ENCODE measurements around the gene RNU7-1. TPM values are rescaled to one million over a fixed set of nuclear protein-coding genes. Genes with fewer than 3 reads are reported as not detected.
A peak's percentile ranks its signal among the peaks of the same experiment; 100 is the strongest.

RNU7-1 gene
- total RNA-seq, 1 experiment from 2014 or later = not detected

DNA sequence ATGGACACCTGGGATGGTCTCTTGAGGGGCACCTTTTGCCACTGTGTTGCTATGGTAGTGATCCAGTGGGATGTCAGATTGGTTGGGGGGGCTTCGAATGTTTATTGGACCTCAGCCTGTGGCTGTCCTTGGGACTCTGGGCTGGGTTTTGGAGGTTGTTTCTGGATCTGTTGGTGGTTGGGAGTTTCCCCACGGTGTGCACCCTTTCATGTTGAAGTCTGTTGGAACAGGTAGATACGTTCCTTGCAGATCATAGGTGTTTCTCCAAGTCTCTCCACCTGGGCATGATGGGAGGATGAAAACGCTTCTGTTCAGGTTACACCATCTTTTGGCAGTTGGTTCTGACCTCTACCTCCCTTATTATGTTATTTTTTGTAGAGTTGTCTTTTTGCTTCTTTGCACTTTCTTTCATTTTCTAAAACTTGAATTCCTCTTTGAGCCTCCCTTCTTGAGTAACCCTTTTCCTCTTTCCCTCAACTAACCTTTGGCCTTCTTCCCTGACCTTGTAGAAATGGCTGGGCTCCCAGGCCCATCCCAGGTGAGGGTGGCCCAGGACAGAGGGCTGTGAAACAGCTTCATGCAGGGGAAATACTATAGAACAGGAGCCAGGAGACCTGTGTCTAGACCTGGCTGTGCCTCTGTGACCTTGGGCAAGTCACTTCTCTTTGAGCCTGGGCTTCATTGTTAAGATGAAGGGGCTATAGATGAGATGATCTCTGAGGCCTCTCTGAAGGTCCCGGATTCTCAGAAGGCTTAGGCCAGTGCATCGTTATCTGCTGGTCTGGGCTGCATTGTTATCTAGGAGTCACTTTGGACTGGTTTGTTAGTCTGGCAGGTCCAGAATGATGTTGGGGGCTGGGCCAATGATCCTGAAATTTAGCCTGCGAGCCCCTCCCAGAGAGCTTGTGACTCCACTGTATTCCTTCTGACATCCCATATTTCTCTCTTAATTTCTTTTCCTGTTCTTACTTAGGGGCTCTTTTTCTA lies 13.9 kb upstream of the RNU7-1 start:
- peaks cover 60% of the 10 kb centered on the region for H3K36me3 Mint-ChIP-seq (ENCODE audit: insufficient read depth, unreplicated experiment)
- peaks cover 77% of the 10 kb centered on the region for H3K4me1 Mint-ChIP-seq (ENCODE audit: low read depth, unreplicated experiment)
- H3K9me3 Mint-ChIP-seq (ENCODE audit: low read depth, unreplicated experiment) = no peaks in the 10 kb centered on the region
- CTCF ChIA-PET = interaction anchor here (0.7 to 1.5 kb wide), 2 partner anchors 8 to 71 kb away, joined by 3 to 7 read pairs; no protein-coding TSS in a partner anchor
- intact Hi-C loops (cut with micrococcal nuclease; ENCODE audit: unreplicated experiment) = loop anchor here (5.0 kb wide), 1 partner anchor 62 kb away; the partner anchor contains the start of gene TPI1
- TSS peak; percentile 13 for BruUV-seq (replicated peaks)
- TF ChIP-seq, protein P1, sequence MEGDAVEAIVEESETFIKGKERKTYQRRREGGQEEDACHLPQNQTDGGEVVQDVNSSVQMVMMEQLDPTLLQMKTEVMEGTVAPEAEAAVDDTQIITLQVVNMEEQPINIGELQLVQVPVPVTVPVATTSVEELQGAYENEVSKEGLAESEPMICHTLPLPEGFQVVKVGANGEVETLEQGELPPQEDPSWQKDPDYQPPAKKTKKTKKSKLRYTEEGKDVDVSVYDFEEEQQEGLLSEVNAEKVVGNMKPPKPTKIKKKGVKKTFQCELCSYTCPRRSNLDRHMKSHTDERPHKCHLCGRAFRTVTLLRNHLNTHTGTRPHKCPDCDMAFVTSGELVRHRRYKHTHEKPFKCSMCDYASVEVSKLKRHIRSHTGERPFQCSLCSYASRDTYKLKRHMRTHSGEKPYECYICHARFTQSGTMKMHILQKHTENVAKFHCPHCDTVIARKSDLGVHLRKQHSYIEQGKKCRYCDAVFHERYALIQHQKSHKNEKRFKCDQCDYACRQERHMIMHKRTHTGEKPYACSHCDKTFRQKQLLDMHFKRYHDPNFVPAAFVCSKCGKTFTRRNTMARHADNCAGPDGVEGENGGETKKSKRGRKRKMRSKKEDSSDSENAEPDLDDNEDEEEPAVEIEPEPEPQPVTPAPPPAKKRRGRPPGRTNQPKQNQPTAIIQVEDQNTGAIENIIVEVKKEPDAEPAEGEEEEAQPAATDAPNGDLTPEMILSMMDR (IDR thresholded peaks at IDR 0.05; ENCODE audit: unreplicated experiment) = no peak
- no peak for DNase-seq
- no peaks in the 10 kb centered on the region for H3K27me3 Mint-ChIP-seq (ENCODE audit: unreplicated experiment)
- H3K4me3 Mint-ChIP-seq (ENCODE audit: low read depth, unreplicated experiment) = peak overlapping the region; percentile 83
- peak overlapping the region; percentile 68 for H3K27ac Mint-ChIP-seq (ENCODE audit: unreplicated experiment)

DNA sequence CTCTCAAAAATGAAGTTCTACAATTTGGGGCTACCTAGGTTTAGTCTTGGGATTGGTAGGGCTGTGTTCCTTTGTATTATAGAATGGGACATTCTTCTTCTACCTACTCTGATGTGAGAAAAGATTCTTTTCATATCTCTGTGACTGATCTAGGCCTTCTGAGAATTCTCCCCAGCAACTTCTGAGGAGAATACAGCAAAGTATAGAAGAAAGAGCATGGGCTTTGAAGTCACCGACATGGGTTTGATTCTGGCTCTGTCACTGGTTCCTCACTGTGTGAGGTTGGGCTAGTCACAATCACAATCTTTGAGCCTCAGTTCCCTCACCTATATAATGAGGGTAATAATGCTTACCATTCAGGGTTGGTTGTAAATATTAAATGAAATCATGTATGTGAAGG lies 10.8 kb upstream of the RNU7-1 start:
- Mint-ChIP-seq H3K9me3 (ENCODE audit: low read depth, unreplicated experiment) (no peaks in the 10 kb centered on the region), H3K4me1 (ENCODE audit: low read depth, unreplicated experiment) (peaks cover 53% of the 10 kb centered on the region), H3K36me3 (ENCODE audit: insufficient read depth, unreplicated experiment) (peaks cover 65% of the 10 kb centered on the region), H3K27me3 (ENCODE audit: unreplicated experiment) (no peaks in the 10 kb centered on the region), H3K27ac (ENCODE audit: unreplicated experiment) (no peak overlapping the region), H3K4me3 (ENCODE audit: low read depth, unreplicated experiment) (no peak overlapping the region)
- TF ChIP-seq, protein P1 (IDR thresholded peaks at IDR 0.05; ENCODE audit: unreplicated experiment) = no peak
- CTCF ChIA-PET = no interaction called here
- DNase-seq = no peak
- no TSS peak for BruUV-seq (replicated peaks)
- intact Hi-C loops (cut with micrococcal nuclease; ENCODE audit: unreplicated experiment) = no loop called here

DNA sequence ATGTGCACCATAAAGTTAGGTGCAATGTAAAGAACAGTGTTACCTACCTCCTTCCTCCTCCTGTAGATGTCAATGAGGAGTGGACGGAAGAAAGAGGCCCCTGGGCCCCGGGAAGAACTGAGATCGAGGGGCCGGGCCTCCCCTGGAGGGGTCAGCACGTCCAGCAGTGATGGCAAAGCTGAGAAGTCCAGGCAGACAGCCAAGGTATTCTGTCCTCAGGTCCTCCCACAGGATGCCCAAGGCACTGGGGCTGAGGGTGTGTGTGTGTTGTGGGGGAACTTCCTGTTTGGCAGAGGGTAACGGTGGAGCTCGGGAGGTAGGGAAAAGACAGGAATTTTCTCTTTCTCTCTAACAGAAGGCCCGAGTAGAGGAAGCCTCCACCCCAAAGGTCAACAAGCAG lies 9.5 kb upstream of the RNU7-1 start:
- H3K36me3 Mint-ChIP-seq (ENCODE audit: insufficient read depth, unreplicated experiment) = peaks cover 69% of the 10 kb centered on the region
- no peak for DNase-seq
- H3K9me3 Mint-ChIP-seq (ENCODE audit: low read depth, unreplicated experiment) = no peaks in the 10 kb centered on the region
- BruUV-seq (replicated peaks) = no TSS peak
- CTCF ChIA-PET = no interaction called here
- intact Hi-C loops (cut with micrococcal nuclease; ENCODE audit: unreplicated experiment) = no loop called here
- H3K27ac Mint-ChIP-seq (ENCODE audit: unreplicated experiment) = peak overlapping the region; percentile 18
- H3K27me3 Mint-ChIP-seq (ENCODE audit: unreplicated experiment) = no peaks in the 10 kb centered on the region
- H3K4me1 Mint-ChIP-seq (ENCODE audit: low read depth, unreplicated experiment) = peaks cover 58% of the 10 kb centered on the region
- H3K4me3 Mint-ChIP-seq (ENCODE audit: low read depth, unreplicated experiment) = no peak overlapping the region
- TF ChIP-seq, protein P1 (IDR thresholded peaks at IDR 0.05; ENCODE audit: unreplicated experiment) = no peak

DNA sequence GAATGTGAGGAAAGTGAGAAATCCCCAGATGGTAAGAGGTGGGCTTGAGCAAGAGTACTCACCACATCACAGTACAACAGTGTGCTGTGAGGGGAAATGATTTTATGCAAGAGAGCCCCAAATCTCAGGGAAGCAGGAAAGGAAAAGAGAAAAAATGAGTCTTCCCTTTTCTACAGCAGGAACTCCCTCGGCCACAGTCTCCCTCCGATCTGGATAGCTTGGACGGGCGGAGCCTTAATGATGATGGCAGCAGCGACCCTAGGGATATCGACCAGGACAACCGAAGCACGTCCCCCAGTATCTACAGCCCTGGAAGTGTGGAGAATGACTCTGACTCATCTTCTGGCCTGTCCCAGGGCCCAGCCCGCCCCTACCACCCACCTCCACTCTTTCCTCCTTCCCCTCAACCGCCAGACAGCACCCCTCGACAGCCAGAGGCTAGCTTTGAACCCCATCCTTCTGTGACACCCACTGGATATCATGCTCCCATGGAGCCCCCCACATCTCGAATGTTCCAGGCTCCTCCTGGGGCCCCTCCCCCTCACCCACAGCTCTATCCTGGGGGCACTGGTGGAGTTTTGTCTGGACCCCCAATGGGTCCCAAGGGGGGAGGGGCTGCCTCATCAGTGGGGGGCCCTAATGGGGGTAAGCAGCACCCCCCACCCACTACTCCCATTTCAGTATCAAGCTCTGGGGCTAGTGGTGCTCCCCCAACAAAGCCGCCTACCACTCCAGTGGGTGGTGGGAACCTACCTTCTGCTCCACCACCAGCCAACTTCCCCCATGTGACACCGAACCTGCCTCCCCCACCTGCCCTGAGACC lies 8.0 kb upstream of the RNU7-1 start:
- H3K4me1 Mint-ChIP-seq (ENCODE audit: low read depth, unreplicated experiment) = peaks cover 47% of the 10 kb centered on the region
- H3K27me3 Mint-ChIP-seq (ENCODE audit: unreplicated experiment) = no peaks in the 10 kb centered on the region
- no peaks in the 10 kb centered on the region for H3K9me3 Mint-ChIP-seq (ENCODE audit: low read depth, unreplicated experiment)
- peaks cover 74% of the 10 kb centered on the region for H3K36me3 Mint-ChIP-seq (ENCODE audit: insufficient read depth, unreplicated experiment)
- CTCF ChIA-PET = interaction anchor here (0.6 to 0.8 kb wide), 2 partner anchors 63 to 203 kb away, joined by 3 read pairs; no protein-coding TSS in a partner anchor
- no TSS peak for BruUV-seq (replicated peaks)
- TF ChIP-seq, protein P1 (IDR thresholded peaks at IDR 0.05; ENCODE audit: unreplicated experiment) = no peak
- intact Hi-C loops (cut with micrococcal nuclease; ENCODE audit: unreplicated experiment) = no loop called here
- DNase-seq = no peak
- H3K4me3 Mint-ChIP-seq (ENCODE audit: low read depth, unreplicated experiment) = peak overlapping the region; percentile 75
- H3K27ac Mint-ChIP-seq (ENCODE audit: unreplicated experiment) = peak overlapping the region; percentile 93

Data from Calu3 (cell line).